Measurements from ENCODE around the gene GHRL. TPM values are rescaled to one million over a fixed set of nuclear protein-coding genes. Genes with fewer than 3 reads are reported as not detected.

Gene GHRL
- total RNA-seq, 1 experiment from 2014 or later: 2.0 TPM

DNA sequence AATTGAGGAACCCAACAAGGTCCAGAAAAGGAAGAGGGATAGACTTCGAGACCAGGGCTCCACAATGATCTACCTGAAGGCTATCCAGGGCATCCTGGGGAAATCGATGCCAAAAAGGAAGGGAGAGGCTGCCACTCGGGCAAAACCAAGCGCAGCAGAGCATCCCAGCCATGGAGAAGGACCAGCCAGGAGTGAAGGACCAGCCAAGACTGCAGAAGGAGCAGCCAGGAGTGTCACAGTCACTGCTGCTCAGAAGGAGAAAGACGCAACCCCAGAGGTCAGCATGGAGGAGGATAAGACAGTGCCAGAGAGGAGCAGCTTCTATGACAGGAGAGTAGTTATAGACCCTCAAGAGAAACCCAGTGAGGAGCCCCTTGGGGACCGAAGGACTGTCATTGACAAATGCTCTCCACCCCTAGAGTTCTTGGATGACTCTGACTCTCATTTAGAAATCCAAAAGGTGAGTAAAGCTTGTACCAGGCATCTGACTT lies 32.5 kb downstream of the GHRL start:
- peaks cover 37% of the 10 kb centered on the region for H3K36me3 ChIP-seq (ENCODE audit: insufficient read depth, low read length, poor library complexity, severe bottlenecking)
- no peaks in the 10 kb centered on the region for H3K9me3 ChIP-seq (ENCODE audit: low read depth, low read length, poor library complexity, severe bottlenecking)
- ChIA-PET POLR2A (ENCODE audit: low non-redundant PET) (no interaction called here), CTCF (no interaction called here)
- no peak for DNase-seq (ENCODE audit: low spot score)
- TF ChIP-seq CTCF (conservative IDR thresholded peaks at IDR 0.05; ENCODE audit: low read depth, low read length): no peak
- no peak for TF ChIP-seq EZH2 (IDR thresholded peaks at IDR 0.05; ENCODE audit: borderline replicate concordance, low read depth, low read length, poor library complexity, severe bottlenecking)
- BruUV-seq (replicated peaks): no TSS peak
- H3K27ac ChIP-seq (ENCODE audit: low read depth, low read length, poor library complexity, severe bottlenecking): no peak overlapping the region
- no peaks in the 10 kb centered on the region for H3K27me3 ChIP-seq (replicated peaks; ENCODE audit: insufficient read depth, low read depth, low read length, poor library complexity)
- H3K4me3 ChIP-seq (ENCODE audit: low read depth, low read length, poor library complexity, severe bottlenecking): no peak overlapping the region
- no peaks in the 10 kb centered on the region for H3K4me1 ChIP-seq (ENCODE audit: insufficient read depth, low read length, poor library complexity, severe bottlenecking)
- intact Hi-C loops (cut with micrococcal nuclease; ENCODE audit: unreplicated experiment): no loop called here

DNA sequence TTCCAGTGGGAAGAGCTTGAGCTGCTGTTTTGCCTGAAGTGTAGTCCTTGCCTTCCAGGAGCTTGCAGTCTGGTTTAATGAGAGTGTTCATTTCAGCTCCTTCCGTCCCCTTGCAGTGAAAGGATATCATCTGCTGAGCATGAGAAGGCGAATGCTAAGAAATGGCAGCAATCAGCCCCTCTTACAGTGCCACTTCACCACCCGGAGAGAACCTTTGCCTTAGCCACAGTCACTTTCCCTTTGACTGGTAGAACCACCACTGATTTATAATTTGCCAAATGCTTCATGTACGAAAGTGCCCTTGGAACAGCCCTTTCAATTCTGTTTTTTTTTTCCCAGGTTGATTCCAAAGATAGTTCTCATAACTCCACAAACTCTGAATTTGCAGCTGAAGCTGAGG lies 32.9 kb downstream of the GHRL start:
- H3K36me3 ChIP-seq (ENCODE audit: insufficient read depth, low read length, poor library complexity, severe bottlenecking): peaks cover 37% of the 10 kb centered on the region
- no TSS peak for BruUV-seq (replicated peaks)
- H3K4me3 ChIP-seq (ENCODE audit: low read depth, low read length, poor library complexity, severe bottlenecking): no peak overlapping the region
- ChIA-PET POLR2A (ENCODE audit: low non-redundant PET) (no interaction called here), CTCF (no interaction called here)
- no peak for TF ChIP-seq EZH2 (IDR thresholded peaks at IDR 0.05; ENCODE audit: borderline replicate concordance, low read depth, low read length, poor library complexity, severe bottlenecking)
- no peak for TF ChIP-seq CTCF (conservative IDR thresholded peaks at IDR 0.05; ENCODE audit: low read depth, low read length)
- no peaks in the 10 kb centered on the region for H3K9me3 ChIP-seq (ENCODE audit: low read depth, low read length, poor library complexity, severe bottlenecking)
- DNase-seq (ENCODE audit: low spot score): no peak
- no peak overlapping the region for H3K27ac ChIP-seq (ENCODE audit: low read depth, low read length, poor library complexity, severe bottlenecking)
- no peaks in the 10 kb centered on the region for H3K4me1 ChIP-seq (ENCODE audit: insufficient read depth, low read length, poor library complexity, severe bottlenecking)
- intact Hi-C loops (cut with micrococcal nuclease; ENCODE audit: unreplicated experiment): no loop called here
- H3K27me3 ChIP-seq (replicated peaks; ENCODE audit: insufficient read depth, low read depth, low read length, poor library complexity): no peaks in the 10 kb centered on the region

- CTCF ChIA-PET: interaction anchor here (1.0 kb wide), 1 partner anchor 313 kb away, joined by 3 read pairs; no protein-coding TSS in a partner anchor
Observed at GRCh38 chr3:10259036-10259435, 33.7 kb downstream of the GHRL start.

More at GRCh38 chr3:10259036-10259435, 33.7 kb downstream of the GHRL start:
- Histone ChIP-seq H3K4me1 (ENCODE audit: insufficient read depth, low read length, poor library complexity, severe bottlenecking) (no peaks in the 10 kb centered on the region), H3K4me3 (ENCODE audit: low read depth, low read length, poor library complexity, severe bottlenecking) (no peak overlapping the region), H3K27ac (ENCODE audit: low read depth, low read length, poor library complexity, severe bottlenecking) (no peak overlapping the region), H3K9me3 (ENCODE audit: low read depth, low read length, poor library complexity, severe bottlenecking) (no peaks in the 10 kb centered on the region), H3K36me3 (ENCODE audit: insufficient read depth, low read length, poor library complexity, severe bottlenecking) (peaks cover 37% of the 10 kb centered on the region), H3K27me3 (replicated peaks; ENCODE audit: insufficient read depth, low read depth, low read length, poor library complexity) (no peaks in the 10 kb centered on the region)
- POLR2A ChIA-PET (ENCODE audit: low non-redundant PET): no interaction called here
- no TSS peak for BruUV-seq (replicated peaks)
- no peak for DNase-seq (ENCODE audit: low spot score)
- TF ChIP-seq CTCF (conservative IDR thresholded peaks at IDR 0.05; ENCODE audit: low read depth, low read length) (no peak), EZH2 (IDR thresholded peaks at IDR 0.05; ENCODE audit: borderline replicate concordance, low read depth, low read length, poor library complexity, severe bottlenecking) (no peak)
- intact Hi-C loops (cut with micrococcal nuclease; ENCODE audit: unreplicated experiment): no loop called here

Measured in A673 (cell line).